GM11168 (cell line): Measurements from ENCODE around the gene TRIM44.

Experiments used
- in situ Hi-C: fragments of 300-500 bp; cut with MboI; formaldehyde crosslinking; loops from one replicate; pipeline ENCODE4 v1.12.0; 2022; ENCODE audit warnings: low sequenced_read_pairs; ENCODE audit not compliant: unreplicated experiment

Gene TRIM44

DNA sequence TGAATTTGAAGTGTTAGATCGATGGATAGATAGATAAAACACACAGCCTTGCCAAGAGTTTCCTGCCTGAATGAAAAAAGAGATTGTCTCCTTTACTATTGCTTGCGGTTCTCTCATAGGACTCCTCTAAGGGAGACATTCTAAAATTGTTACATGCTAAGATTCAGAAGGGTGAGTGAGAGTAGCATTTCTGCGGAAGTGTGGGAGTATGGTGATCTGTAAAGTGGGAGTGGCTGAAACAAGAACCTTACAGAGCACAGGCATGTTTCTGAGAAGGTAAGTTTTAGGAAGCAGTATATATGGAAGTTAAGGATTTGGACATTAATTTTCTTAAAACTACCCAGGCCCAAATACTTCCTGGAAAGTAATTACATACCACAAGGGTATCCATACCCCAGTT lies 139.6 kb downstream of the TRIM44 start:
- in situ Hi-C loops: loop anchor here (25.0 kb wide), 1 partner anchor 460 kb away; no protein-coding TSS in a partner anchor

DNA sequence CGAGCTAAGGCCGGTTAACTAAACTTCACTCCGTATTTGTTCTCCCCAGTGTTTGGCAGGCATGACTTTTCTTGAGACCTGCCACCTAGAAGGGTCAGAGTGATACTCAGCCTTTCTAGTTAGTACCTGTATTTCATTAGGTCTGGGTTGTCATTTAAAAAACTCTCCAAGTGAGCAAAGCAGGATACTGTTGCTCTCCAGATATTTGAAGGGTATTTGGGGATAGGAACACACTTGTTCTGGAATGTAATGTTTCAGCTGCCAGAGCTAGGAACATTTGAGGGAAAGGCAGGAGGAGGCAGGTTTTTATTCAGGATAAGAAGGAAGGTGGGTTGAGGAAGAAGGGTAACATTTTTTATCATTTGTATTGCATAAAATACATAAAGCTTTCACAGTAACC lies 140.1 kb downstream of the TRIM44 start:
- in situ Hi-C loops: loop anchor here (25.0 kb wide), 1 partner anchor 460 kb away; no protein-coding TSS in a partner anchor

DNA sequence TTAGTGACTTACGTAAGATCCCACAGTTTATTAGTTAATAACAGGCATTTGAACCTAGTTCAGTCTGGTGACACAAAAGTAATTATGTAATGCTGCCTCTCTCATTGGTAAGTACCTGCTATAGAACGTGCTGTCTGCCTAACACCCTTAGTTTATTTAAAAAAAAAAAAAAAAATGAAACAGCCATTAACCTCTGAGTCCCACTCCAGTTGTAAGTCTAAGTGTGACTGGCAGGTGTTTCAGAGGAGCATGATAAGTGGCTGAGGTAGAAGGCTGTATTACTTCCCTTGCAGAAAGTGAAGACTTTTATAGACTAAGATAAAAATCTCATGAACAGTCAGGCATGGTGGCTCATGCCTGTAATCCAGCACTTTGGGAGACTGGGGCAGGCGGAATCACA lies 140.5 kb downstream of the TRIM44 start:
- in situ Hi-C loops: loop anchor here (25.0 kb wide), 1 partner anchor 459 kb away; no protein-coding TSS in a partner anchor

DNA sequence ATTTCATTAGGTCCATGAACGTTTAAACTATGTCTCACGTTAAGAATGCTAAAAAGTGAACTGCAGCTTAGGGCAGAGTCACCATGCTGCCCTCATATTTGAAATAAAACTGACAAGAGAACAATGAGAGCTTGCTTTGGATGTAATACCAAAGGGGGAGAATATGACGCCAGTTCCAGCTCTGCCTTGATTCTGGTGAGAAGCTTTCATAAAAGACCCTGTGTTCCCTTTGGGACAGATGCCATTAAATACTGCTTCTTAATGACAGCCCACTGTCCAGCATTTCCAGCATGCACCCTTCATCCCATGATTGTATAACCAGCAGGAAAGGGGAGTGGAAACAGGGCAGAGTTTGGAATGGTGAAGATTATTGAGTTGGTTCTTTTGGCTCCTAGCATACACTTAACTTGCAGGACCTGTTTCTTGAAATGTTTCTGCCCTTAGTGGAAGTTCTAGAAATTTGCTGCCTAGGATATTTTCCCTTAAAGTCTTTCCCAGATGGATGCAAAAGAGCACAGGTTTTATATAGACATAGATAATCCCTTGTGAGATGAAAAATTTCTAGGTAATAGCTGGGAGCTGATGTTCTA lies 142.0 kb downstream of the TRIM44 start:
- in situ Hi-C loops: loop anchor here (25.0 kb wide), 1 partner anchor 458 kb away; no protein-coding TSS in a partner anchor

DNA sequence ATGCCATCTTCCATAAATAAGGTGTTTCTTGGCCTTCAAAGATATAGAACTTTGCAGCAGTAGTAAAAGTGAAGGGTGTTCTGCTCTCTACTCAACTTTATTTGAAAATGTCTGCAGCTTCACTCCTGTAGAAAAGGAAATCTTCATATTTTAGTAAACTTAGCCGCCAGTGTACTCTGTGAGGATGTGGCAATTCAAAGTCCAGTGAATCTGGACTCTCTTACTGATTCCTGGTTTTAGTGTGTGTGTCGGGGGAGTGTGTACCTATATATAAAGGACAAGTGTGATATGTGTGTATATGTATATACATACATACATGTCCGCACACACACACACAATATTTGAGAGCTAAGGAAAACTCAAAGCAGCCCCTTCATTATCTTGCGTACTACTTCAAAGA lies 147.0 kb downstream of the TRIM44 start:
- in situ Hi-C loops: loop anchor here (25.0 kb wide), 1 partner anchor 453 kb away; no protein-coding TSS in a partner anchor

DNA sequence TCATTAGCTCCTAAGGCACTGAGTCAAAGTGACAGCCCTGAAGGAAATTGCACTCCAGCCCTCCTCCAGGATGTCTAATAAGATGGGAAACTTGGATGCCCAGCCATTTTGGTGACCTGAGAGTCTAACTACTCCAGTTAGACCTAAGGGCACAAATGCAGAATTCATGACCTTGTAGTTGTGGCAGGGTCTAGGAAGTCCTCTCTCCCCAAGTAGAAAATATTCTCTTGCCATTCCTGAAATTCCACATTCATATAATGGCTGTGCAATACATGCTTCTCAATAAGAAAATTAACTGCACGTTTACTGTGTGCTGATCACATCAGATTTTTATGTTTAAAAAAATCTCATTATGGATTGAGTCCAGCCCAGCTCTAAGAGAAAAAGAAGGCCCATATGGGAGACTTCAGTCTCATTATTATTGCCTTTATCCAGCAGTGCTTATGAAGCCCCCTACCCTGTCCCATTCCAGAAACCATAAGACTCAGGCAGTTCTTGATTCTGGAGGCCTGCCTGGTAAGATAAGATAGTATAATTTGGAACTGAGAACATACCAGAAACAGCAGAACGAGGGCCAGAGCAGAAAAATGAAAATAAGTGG lies 147.6 kb downstream of the TRIM44 start:
- in situ Hi-C loops: loop anchor here (10.0 to 25.0 kb wide), 2 partner anchors 195 to 452 kb away; partner anchors contain the start of gene FJX1

DNA sequence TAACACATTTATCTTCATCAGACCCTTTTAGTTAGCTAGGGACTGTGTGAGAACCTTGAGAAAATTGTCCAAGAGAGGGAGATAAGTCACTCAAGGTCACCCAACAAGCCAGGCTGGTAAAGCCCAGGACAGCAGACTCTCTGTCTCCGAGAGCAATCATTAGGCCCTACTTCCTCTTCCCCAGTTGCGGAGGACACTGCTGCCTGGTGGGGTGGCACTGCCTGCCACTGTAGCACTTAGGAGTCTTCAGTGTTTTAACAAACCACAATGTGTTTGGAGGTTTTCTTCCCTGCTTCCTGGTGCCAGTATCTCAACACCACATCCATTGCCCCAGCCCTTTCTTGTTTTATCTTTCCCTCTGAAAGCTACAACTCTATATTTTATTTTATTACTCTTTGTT lies 149.2 kb downstream of the TRIM44 start:
- in situ Hi-C loops: loop anchor here (10.0 to 25.0 kb wide), 2 partner anchors 197 to 451 kb away; partner anchors contain the start of gene FJX1

DNA sequence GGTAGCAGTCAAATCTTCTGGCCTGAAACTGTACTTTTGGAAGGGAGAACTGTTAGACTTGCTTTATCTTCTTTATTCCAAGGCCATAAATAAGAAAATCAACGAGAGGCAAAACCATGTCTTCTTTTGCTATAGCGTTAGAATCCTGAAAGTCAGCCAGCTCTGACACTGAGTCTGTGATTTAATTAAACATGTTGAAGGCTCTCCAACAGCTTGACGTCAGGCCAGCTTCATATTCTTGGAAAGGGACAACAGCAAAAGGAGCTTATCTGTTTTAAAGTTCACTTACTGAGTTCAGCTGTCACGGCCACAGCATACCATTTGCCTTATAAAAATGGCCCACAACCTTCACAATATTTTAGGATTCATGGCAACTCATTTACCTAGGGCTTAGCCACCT lies 150.3 kb downstream of the TRIM44 start:
- in situ Hi-C loops: loop anchor here (10.0 to 25.0 kb wide), 2 partner anchors 198 to 449 kb away; partner anchors contain the start of gene FJX1

DNA sequence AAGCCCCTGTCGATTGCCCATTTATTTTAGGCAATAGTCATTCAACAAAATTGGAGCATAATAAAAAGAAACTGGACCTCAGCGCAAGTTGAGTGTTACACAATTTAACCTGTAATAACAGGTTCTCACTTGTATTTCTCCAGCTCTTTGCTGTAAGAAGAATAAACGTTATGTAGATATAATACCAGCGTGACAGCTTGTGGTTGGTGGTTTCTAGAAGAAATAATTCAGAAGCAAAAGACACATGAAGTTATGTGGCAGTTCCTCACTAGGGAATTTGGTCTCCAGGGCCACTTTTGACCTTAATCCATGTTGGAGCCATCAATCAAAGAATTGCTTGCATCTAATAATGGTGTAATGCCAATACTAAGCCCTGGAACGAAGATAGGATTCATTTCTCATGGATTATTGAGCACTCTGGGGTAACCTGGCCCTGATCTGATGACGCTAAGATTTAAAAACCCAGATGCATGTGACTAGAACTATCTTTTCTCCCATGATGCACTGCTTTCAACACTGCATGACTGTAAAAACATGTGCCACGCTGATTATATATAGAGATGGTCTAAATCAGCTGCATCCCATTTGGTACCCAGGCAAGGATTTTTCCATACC lies 151.6 kb downstream of the TRIM44 start:
- in situ Hi-C loops: loop anchor here (10.0 to 25.0 kb wide), 2 partner anchors 199 to 448 kb away; partner anchors contain the start of gene FJX1

DNA sequence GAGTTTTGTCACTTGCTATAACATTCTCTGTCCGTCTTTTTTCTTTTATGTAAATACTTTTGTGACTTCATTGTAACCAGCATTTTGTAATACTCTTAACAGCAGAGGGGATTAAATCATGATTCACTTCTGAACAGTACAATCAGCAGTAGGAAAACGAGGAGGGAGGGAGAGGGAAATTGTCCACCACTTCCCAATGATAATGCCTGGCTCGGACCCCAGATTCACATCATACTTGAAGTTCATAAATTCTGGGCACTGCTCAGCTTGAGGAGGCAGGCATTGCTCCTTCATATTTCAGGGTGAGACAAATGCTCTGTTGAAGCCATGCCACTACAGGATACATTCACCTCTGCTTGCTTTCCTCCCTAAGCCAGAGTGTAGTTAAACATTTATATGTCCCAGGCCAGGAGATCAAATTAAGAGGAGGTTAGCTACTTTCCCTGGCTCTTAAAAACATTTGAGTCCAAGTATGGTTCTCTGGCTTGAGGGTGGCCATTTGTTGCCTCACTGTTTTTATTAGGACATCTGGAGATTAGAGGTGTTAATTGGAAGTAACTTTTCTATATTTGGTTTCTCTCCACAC lies 152.2 kb downstream of the TRIM44 start:
- in situ Hi-C loops: loop anchor here (10.0 to 25.0 kb wide), 2 partner anchors 200 to 447 kb away; partner anchors contain the start of gene FJX1

DNA sequence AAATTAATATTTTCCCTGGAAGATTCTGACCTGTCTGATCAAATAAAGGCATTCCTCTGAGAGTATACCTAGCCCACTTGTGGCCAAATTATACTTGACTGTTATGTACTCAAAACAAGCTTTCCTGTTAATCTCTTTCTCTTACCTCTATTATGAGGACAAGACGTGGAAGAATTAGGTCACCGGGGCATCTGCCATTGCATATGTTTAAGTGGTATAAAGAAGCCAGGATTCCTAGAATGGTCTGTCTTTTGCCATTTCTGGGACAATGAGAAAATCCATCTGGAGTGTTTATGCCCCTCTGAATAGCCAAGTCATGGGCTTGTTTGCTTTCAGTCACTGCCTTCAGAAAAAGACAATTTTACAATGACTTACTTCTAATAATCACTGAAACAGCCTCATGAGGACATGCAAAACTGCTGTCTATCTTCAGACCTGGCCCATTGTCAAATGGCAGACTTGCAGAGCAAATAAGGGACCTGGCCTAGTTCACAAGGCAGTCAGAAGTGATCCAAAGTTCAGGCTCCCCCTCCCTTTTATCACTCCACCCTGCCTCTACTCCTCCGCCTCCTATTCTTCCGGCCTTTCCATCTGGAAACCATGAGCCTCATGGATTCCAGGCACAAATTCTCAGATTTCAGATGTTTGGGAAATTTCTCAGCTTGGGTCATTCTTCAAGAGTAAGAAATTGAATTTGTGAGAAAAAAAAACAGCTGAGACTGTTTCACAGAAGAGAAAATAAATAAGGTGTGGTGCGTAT lies 153.2 kb downstream of the TRIM44 start:
- in situ Hi-C loops: loop anchor here (10.0 to 25.0 kb wide), 2 partner anchors 201 to 447 kb away; partner anchors contain the start of gene FJX1

DNA sequence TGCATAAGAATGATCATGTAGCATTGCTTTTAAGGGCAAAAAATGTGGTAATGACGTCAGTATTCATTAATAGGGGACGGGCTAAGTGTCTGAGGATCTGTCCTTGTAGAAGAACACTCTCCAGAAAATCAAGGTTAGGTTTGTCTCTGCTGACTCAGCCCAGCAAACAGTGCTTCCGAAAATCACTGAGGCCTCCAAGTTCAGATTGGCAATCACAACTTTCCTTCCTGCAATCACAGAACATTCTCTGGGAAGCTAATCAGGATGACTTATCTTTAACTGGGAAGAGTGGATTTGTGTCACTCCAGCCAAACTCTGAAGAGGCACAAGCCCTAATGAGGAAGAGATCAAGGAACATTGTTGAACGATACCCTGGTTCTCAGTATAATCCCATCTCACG lies 158.0 kb downstream of the TRIM44 start:
- in situ Hi-C loops: loop anchor here (25.0 kb wide), 1 partner anchor 442 kb away; no protein-coding TSS in a partner anchor

DNA sequence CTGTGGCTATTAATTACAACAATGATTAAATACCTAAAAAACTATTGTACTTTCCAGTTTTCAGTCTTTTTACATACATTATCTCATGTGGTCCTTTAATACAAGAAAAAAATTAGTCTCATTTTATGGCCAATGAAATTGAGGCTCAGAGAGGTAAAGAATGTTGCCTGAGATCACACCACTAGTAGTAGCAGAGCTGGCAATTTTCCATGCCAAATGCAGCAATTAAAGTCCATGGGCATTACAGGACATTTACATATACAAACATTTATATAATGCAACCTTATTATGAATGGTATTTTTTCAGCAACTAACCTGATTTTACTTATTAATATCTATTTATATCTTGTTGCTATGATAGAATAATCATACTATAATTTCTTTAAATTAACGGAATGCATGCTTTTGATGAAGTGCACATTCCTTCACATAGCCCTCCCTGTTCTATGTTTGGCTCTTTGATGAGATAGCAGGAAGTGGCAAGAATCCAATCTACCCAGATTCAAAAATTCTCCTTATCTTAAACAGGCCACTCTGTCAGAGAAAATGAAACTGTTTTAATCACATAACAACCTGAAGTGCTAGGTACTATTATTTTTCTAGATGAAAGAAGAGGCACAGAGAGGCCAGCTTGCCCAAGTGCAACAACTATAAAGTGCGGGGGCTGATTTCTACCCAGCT lies 160.4 kb downstream of the TRIM44 start:
- in situ Hi-C loops: loop anchor here (25.0 kb wide), 1 partner anchor 439 kb away; no protein-coding TSS in a partner anchor

DNA sequence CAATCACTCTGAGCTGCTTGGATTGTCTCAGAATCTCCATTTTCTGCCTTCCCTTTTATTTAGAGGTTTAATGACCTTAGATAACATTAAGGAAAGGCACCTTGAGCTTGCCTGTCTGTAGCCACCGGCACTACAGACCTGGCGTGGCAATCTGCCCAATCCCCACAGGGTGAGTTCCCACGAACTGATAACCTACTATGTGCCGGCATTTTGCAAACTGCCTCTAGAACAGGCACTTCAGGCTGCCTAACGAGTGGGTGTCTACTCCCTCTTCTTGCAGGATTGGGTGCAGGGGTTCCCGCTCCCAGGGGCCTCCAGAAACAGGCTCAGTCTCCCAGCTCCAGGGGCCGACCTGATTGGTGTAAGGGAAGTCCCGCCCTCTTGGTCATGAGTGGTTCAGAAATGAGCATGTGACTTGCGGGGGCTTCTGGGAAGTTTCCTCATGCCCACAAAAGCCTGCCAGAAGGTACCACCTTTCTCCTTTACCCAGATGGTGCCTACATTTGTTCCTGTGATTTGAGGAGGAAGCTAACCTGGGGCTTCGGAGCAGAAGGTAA lies 161.2 kb downstream of the TRIM44 start:
- in situ Hi-C loops: loop anchor here (25.0 kb wide), 1 partner anchor 438 kb away; no protein-coding TSS in a partner anchor

DNA sequence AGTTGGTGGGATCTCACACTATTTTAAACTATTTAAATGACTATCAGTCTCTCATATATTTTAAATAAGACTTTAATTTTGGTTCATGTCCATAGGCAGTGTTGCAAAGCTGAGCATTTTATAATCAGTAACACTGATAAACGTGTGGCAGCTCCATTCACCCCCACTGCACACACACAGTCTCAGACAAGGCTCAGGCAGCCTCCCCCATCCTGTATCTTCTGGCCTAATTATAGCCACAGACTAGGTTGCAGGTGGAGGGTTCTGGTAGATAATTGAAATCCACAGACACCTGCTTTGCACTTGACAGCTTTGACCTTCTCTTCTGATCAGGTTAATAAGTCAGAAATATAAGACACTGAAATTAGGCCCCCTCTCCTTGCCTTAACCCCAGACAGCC lies 162.8 kb downstream of the TRIM44 start:
- in situ Hi-C loops: no loop called here

DNA sequence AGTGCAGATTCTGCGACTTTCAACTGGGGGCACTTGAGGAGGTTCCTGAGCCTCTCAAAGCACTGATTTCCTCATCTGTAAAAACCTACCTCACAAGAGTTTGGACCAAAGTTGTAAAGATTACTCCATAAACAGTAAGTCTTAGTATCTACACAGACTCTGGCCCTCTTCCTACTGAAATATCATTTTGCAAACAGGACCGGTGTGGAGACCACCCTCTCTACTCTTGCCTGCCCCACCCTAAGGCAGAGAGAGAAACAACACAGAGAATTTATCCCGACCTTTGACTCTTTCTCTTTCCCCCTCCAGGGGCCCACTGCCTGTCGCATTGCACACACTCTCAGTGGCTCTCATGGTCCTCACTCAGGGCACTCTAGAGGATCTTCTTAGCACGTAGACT lies 163.4 kb downstream of the TRIM44 start:
- in situ Hi-C loops: no loop called here

DNA sequence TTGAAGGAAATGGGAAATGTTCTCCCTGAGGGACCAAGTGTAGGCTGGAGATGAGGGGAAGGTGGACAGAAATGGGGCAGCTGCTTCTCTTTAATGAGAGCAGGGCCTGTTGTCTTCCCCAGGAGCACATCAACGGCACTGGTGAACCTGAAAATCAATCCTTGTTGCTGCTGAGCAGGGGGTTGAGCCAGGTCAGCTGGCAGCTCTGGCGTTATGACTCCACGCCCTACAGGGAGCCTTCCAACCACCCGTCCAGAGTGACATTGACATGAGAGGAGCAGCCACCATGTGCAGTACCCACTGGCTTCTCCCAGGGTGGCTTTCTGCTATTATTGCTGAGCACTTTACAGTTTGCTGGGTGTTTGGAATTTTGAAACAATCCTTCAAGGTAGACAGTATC lies 164.4 kb downstream of the TRIM44 start:
- in situ Hi-C loops: no loop called here

DNA sequence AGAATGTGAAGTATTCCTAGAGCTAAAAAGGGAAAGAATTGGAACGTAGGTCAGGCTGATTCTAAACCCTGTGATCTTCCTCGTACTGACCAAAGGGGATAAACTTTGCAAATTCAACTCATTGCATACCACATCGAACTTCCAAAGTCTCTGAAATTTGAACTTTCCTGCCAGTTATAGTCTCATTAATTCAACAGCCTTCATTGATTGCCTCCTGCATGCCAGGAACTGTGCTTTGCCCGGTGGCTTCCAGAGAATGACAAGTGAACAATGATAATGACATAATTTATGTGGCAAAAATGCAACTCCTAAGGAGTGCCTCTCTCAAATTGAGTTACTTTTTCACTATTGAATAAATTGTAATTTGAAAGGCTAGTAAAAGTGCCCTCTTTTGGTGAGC lies 173.6 kb downstream of the TRIM44 start:
- in situ Hi-C loops: no loop called here

DNA sequence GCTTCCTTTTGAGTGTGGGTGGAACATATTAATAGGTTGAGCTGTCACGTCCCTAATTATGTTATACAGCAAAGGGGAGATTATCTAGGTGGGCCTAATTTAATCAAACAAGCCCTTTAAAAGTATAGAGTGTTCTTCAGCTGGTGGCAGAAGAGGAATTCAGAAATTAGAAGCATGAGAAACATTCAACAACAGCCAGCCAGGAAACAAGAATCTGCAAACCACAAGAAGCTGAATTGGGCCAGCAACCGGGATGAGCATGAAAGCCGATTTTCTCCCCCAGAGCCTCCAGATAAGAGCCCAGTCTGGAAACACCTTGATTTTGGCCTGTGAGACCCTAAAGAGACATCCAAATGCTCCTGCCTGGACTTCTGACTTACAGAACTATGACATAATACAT lies 175.5 kb downstream of the TRIM44 start:
- in situ Hi-C loops: no loop called here
